ENCODE results near the gene PODXL. TPM values are rescaled to one million over a fixed set of nuclear protein-coding genes. Genes with fewer than 3 reads are reported as not detected.
"Not testable (repeated sequence)": the region's sequence is repeated elsewhere in the genome, so short reads cannot be mapped to it uniquely, and the experiment has no call there.

Gene PODXL
- total RNA-seq, 1 experiment from 2014 or later: 44.2 TPM

- Histone ChIP-seq H3K79me2 (ENCODE audit: low read length) (peaks cover 77% of the 10 kb centered on the region), H4K20me1 (ENCODE audit: low read length) (no peaks in the 10 kb centered on the region), H3K4me3 (ENCODE audit: low read length) (no peak overlapping the region), H3K4me1 (ENCODE audit: insufficient read depth, low read length) (peaks cover 25% of the 10 kb centered on the region), H3F3A (ENCODE audit: low read length, unreplicated experiment) (no peaks in the 10 kb centered on the region), H3K9ac (ENCODE audit: low read length) (no peak overlapping the region), H3K27me3 (ENCODE audit: low read length) (no peaks in the 10 kb centered on the region), H3K27ac (ENCODE audit: low read length) (no peak overlapping the region), H2AFZ (ENCODE audit: low read length) (no peak overlapping the region), H3K36me3 (ENCODE audit: low read depth, low read length) (no peaks in the 10 kb centered on the region), H3K9me2 (replicated peaks; ENCODE audit: low read length) (no peaks in the 10 kb centered on the region), H3K9me3 (ENCODE audit: low read length) (no peaks in the 10 kb centered on the region), H3K4me2 (ENCODE audit: low read length) (no peak overlapping the region)
- BruUV-seq (replicated peaks): no TSS peak
- ATAC-seq: no peak
- TF ChIP-seq, protein P1, sequence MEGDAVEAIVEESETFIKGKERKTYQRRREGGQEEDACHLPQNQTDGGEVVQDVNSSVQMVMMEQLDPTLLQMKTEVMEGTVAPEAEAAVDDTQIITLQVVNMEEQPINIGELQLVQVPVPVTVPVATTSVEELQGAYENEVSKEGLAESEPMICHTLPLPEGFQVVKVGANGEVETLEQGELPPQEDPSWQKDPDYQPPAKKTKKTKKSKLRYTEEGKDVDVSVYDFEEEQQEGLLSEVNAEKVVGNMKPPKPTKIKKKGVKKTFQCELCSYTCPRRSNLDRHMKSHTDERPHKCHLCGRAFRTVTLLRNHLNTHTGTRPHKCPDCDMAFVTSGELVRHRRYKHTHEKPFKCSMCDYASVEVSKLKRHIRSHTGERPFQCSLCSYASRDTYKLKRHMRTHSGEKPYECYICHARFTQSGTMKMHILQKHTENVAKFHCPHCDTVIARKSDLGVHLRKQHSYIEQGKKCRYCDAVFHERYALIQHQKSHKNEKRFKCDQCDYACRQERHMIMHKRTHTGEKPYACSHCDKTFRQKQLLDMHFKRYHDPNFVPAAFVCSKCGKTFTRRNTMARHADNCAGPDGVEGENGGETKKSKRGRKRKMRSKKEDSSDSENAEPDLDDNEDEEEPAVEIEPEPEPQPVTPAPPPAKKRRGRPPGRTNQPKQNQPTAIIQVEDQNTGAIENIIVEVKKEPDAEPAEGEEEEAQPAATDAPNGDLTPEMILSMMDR (conservative IDR thresholded peaks at IDR 0.05; ENCODE audit: low read depth, low read length): no peak
- TF ChIP-seq EZH2phosphoT487 (IDR thresholded peaks at IDR 0.05; ENCODE audit: borderline replicate concordance, low read length) (no peak), EZH2 (IDR thresholded peaks at IDR 0.05; ENCODE audit: low read length, unreplicated experiment) (no peak)
- no peak for DNase-seq
- intact Hi-C loops (cut with micrococcal nuclease): no loop called here
- ChIA-PET POLR2A (ENCODE audit: unreplicated experiment) (no interaction called here), CTCF (interaction anchor here (0.6 kb wide), 1 partner anchor 16 kb away, joined by 6 read pairs; no protein-coding TSS in a partner anchor)
These were observed 37.8 kb downstream of the PODXL start for GRCh38 chr7:131518626-131519025.

- Histone ChIP-seq H3K4me1 (ENCODE audit: insufficient read depth, low read length) (peaks cover 25% of the 10 kb centered on the region), H2AFZ (ENCODE audit: low read length) (no peak overlapping the region), H3K36me3 (ENCODE audit: low read depth, low read length) (no peaks in the 10 kb centered on the region), H3K27ac (ENCODE audit: low read length) (no peak overlapping the region), H3K9ac (ENCODE audit: low read length) (no peak overlapping the region), H3K79me2 (ENCODE audit: low read length) (peaks cover 73% of the 10 kb centered on the region), H3F3A (ENCODE audit: low read length, unreplicated experiment) (no peaks in the 10 kb centered on the region), H3K9me3 (ENCODE audit: low read length) (no peaks in the 10 kb centered on the region), H3K4me2 (ENCODE audit: low read length) (no peak overlapping the region), H3K27me3 (ENCODE audit: low read length) (no peaks in the 10 kb centered on the region), H3K9me2 (replicated peaks; ENCODE audit: low read length) (no peaks in the 10 kb centered on the region), H4K20me1 (ENCODE audit: low read length) (0 out of 2 replicates have a peak, but pooled peaks cover 5% of the 10 kb centered on the region), H3K4me3 (ENCODE audit: low read length) (no peak overlapping the region)
- no peak for DNase-seq
- ATAC-seq: no peak
- intact Hi-C loops (cut with micrococcal nuclease): no loop called here
- TF ChIP-seq EZH2phosphoT487 (IDR thresholded peaks at IDR 0.05; ENCODE audit: borderline replicate concordance, low read length): no peak
- no peak for TF ChIP-seq EZH2 (IDR thresholded peaks at IDR 0.05; ENCODE audit: low read length, unreplicated experiment)
- TF ChIP-seq, protein P1 (conservative IDR thresholded peaks at IDR 0.05; ENCODE audit: low read depth, low read length): no peak
- no TSS peak for BruUV-seq (replicated peaks)
- POLR2A ChIA-PET (ENCODE audit: unreplicated experiment): no interaction called here
- CTCF ChIA-PET: no interaction called here
These were observed 39.1 kb downstream of the PODXL start for GRCh38 chr7:131517218-131517923.

DNA sequence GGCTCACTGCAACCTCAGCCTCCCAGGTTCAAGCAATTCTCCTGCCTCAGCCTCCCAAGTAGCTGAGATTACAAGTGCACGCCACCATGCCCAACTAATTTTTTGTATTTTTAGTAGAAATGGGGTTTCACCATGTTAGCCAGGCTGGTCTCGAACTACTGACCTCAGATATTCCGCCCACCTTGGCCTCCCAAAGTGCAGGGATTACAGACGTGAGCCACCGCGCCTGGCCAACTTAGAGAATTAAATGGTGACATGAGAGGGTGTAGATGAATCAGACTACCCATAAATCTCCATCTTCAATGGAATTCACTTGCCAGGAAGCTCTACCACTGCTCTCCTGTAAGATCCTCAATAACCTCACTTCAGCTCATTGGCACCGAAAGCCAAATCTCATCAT is 41.0 kb downstream of the PODXL start:
- H3K4me1 ChIP-seq (ENCODE audit: insufficient read depth, low read length); H3K36me3 ChIP-seq (ENCODE audit: low read depth, low read length); H4K20me1 ChIP-seq (ENCODE audit: low read length); H3K27me3 ChIP-seq (ENCODE audit: low read length); H3K4me2 ChIP-seq (ENCODE audit: low read length); CTCF ChIA-PET; H3F3A ChIP-seq (ENCODE audit: low read length, unreplicated experiment); H3K9me3 ChIP-seq (ENCODE audit: low read length); H3K9ac ChIP-seq (ENCODE audit: low read length); DNase-seq; H3K27ac ChIP-seq (ENCODE audit: low read length); H3K4me3 ChIP-seq (ENCODE audit: low read length); intact Hi-C loops (cut with micrococcal nuclease); H3K9me2 ChIP-seq (replicated peaks; ENCODE audit: low read length); POLR2A ChIA-PET (ENCODE audit: unreplicated experiment); ATAC-seq; BruUV-seq (replicated peaks); H2AFZ ChIP-seq (ENCODE audit: low read length): not testable (repeated sequence)
- peaks cover 61% of the 10 kb centered on the region for H3K79me2 ChIP-seq (ENCODE audit: low read length)
